CD14-positive monocyte (primary cell): Measurements from ENCODE around the gene PTGES2. TPM values are rescaled to one million over a fixed set of nuclear protein-coding genes. Genes with fewer than 3 reads are reported as not detected.

ENCODE experiments used
- DNase-seq, 3 donors: peaks; one replicate each; pipeline ENCODE4 v3.0.0-alpha.2; 2011 to 2022
- H2AFZ ChIP-seq: 2 replicates; pipeline ENCODE4 v1.6.0; 2012; ENCODE audit warnings: mild to moderate bottlenecking, low read depth, low read length, inconsistent platforms; ENCODE audit not compliant: insufficient read depth, poor library complexity, severe bottlenecking
- H3K27ac ChIP-seq, 2 donors: 1 replicate in 1 of 2; 2 replicates in 1 of 2; pipeline ENCODE4 v1.5.1; 2012 to 2013; ENCODE audit warnings: low read length in 2 of 2, control low read depth in 1 of 2, inconsistent platforms in 1 of 2, low read depth in 1 of 2, mild to moderate bottlenecking in 1 of 2
- H3K27me3 ChIP-seq, 2 donors: one replicate each; pipeline versions ENCODE4 v1.6.0 to v1.6.1; 2011 to 2013; ENCODE audit warnings: low read length in 2 of 2; ENCODE audit not compliant: control insufficient read depth in 2 of 2, insufficient read depth in 2 of 2
- H3K36me3 ChIP-seq, 2 donors: replicated peaks in 1 of 2; 1 replicate in 1 of 2; 2 replicates in 1 of 2; pipeline versions ENCODE4 v1.5.1 to v1.6.1; 2012 to 2013; ENCODE audit warnings: low read length in 2 of 2, control low read depth in 1 of 2, inconsistent platforms in 1 of 2, mild to moderate bottlenecking in 1 of 2; ENCODE audit not compliant: insufficient read depth in 2 of 2, control insufficient read depth in 1 of 2
- H3K4me1 ChIP-seq, 2 donors: 1 replicate in 1 of 2; 2 replicates in 1 of 2; pipeline versions ENCODE4 v1.5.1 to v1.6.1; 2012 to 2013; ENCODE audit warnings: low read length in 2 of 2, control low read depth in 1 of 2, inconsistent platforms in 1 of 2, mild to moderate bottlenecking in 1 of 2, moderate library complexity in 1 of 2; ENCODE audit not compliant: insufficient read depth in 2 of 2, control insufficient read depth in 1 of 2
- H3K4me2 ChIP-seq: replicated peaks from 2 replicates; pipeline ENCODE3; 2012; ENCODE audit warnings: low read length, moderate library complexity, mild to moderate bottlenecking; ENCODE audit not compliant: poor library complexity, severe bottlenecking; ENCODE audit errors: extremely low read depth
- H3K4me3 ChIP-seq, 3 experiments: fragments of 200-600 bp in 1 of 3; sonication (generic) in 1 of 3; replicated peaks in 1 of 3; 1 replicate in 2 of 3; 2 replicates in 1 of 3; pipeline ENCODE4 v1.5.1; 2011 to 2013; ENCODE audit warnings: low read length in 3 of 3, mild to moderate bottlenecking in 3 of 3, control low read depth in 2 of 3, low read depth in 2 of 3, inconsistent platforms in 1 of 3, moderate library complexity in 1 of 3
- H3K79me2 ChIP-seq: 2 replicates; pipeline ENCODE4 v1.6.0; 2012; ENCODE audit warnings: mild to moderate bottlenecking, control low read depth, inconsistent platforms, low read length, moderate library complexity; ENCODE audit not compliant: insufficient read depth
- H3K9ac ChIP-seq: 2 replicates; pipeline ENCODE4 v1.6.0; 2017; ENCODE audit warnings: low read length, mild to moderate bottlenecking; ENCODE audit not compliant: insufficient read depth, poor library complexity, severe bottlenecking
- H3K9me3 ChIP-seq, 2 donors: replicated peaks in 1 of 2; 1 replicate in 1 of 2; 2 replicates in 1 of 2; pipeline versions ENCODE4 v1.5.1 to v1.6.1; 2012 to 2013; ENCODE audit warnings: low read length in 2 of 2, control low read depth in 1 of 2; ENCODE audit not compliant: control insufficient read depth in 1 of 2, insufficient read depth in 1 of 2
- H4K20me1 ChIP-seq: 2 replicates; pipeline ENCODE4 v1.6.0; 2012; ENCODE audit warnings: mild to moderate bottlenecking, low read length, control low read depth, moderate library complexity; ENCODE audit not compliant: insufficient read depth
- H3K27ac Mint-ChIP-seq, 7 donors: one replicate each; pipeline ENCODE4 v1.8.0; 2020; ENCODE audit warnings: mild to moderate bottlenecking in 7 of 7, mixed read lengths in 7 of 7, moderate library complexity in 6 of 7, inconsistent platforms in 2 of 7
- H3K27me3 Mint-ChIP-seq, 3 donors: one replicate each; pipeline ENCODE4 v1.8.0; 2021 to 2022; ENCODE audit warnings: low read depth in 3 of 3, mild to moderate bottlenecking in 3 of 3, mixed read lengths in 3 of 3, moderate library complexity in 3 of 3, inconsistent platforms in 1 of 3
- H3K36me3 Mint-ChIP-seq, 2 donors: one replicate each; pipeline ENCODE4 v1.8.0; 2020; ENCODE audit warnings: mixed read lengths in 2 of 2, inconsistent platforms in 1 of 2, mild to moderate bottlenecking in 1 of 2
- H3K4me1 Mint-ChIP-seq: one replicate; pipeline ENCODE4 v1.8.0; 2020; ENCODE audit warnings: mild to moderate bottlenecking, mixed read lengths
- H3K4me3 Mint-ChIP-seq, 2 donors: one replicate each; pipeline ENCODE4 v1.8.0; 2020; ENCODE audit warnings: mild to moderate bottlenecking in 2 of 2, mixed read lengths in 2 of 2, moderate library complexity in 1 of 2
- H3K9me3 Mint-ChIP-seq, 7 donors: one replicate each; pipeline ENCODE4 v1.8.0; 2020 to 2022; ENCODE audit warnings: mixed read lengths in 7 of 7, mild to moderate bottlenecking in 6 of 7, moderate library complexity in 6 of 7, inconsistent platforms in 2 of 7
- WGBS: methylation state at CpG from one replicate; pipeline ENCODE4 v1.1.5; 2013; ENCODE audit warnings: missing lambda C conversion rate; ENCODE audit not compliant: insufficient coverage; 5-methylcytosine and 5-hydroxymethylcytosine counted together
- intact Hi-C, 2 donors: fragments of 100-400 bp; cut with micrococcal nuclease; formaldehyde crosslinking; loops; one replicate each; pipeline versions ENCODE4 v1.15.0 to v1.15.1; 2023
- polyA plus RNA-seq, 3 donors: library from polyadenylated mRNA; depleted of rRNA in 1 of 3; unstranded in 2 of 3; stranded (reverse) in 1 of 3; fragments of 300-500 nt in 2 of 3; fragments of >200 nt in 1 of 3; fragmentation: Illumina TruSeq in 2 of 3; gene quantifications; 1 replicate in 2 of 3; 2 replicates in 1 of 3; pipeline ENCODE4 v1.2.3, GENCODE V29; 2012 to 2021
- TF ChIP-seq, protein P1 (sequence below): fragments of 200-600 bp; IDR thresholded peaks from one replicate; pipeline ENCODE4 v1.8.0; 2022; ENCODE audit warnings: antibody characterized with exemption, mild to moderate bottlenecking

PTGES2 gene
- polyA plus RNA-seq, 3 donors: 42.0 to 71.5 (median 49.4) TPM

DNA sequence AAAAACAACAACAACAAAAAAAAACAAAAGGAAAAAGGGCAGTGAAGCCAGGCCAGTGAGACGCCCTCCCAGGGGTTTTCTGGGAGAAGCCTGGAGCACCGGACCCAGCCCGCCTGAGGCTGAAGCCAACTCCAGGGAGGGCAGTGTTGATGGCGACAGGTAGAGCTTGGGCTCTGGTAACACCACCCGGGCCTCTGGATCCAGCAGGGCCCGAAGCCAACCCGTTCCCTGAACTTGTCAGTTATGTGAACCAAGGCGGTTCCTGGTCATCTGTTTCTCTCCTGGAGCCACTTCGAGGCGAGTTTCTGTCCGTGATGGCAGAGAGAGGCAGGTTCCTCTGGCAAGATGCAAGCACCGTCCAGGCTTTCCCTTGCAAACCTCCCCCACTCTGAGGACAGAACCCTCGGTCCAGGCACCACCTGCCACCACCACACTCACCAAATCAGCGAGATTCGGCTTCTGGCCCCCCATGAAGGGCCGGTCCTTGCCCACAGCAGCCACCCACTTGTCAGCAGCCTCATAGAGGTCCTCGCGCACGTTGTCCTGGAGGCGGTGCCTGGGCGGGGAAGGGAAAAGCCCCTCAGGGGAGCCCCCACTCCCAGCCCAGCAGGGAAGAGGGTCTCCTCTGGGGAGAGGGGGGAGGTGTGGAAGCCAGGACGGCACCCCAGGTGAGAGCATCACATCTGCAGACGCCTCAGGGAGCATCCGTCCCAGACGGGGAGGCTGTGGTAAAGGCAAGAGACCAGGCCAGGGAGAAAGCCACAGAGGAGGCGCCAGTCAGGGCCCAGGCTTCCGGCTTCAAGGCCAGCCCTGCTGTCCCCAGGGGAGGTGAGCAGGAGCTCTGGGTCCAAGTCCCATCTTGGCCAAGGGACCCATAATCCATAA lies 5.4 kb downstream of the PTGES2 start:
- no peak overlapping the region for H3K4me2 ChIP-seq
- Mint-ChIP-seq H3K27me3 (peaks cover 2 to 6% (median 4%) of the 10 kb centered on the region in 3 donors), H3K36me3 (peaks cover 35 to 54% of the 10 kb centered on the region in 2 donors), H3K4me3 (no peak overlapping the region), H3K9me3 (no peaks in the 10 kb centered on the region), H3K27ac (no peak overlapping the region), H3K4me1 (peaks cover 32% of the 10 kb centered on the region)
- no peaks in the 10 kb centered on the region for H3K27me3 ChIP-seq
- intact Hi-C loops: no loop called here
- H3K9ac ChIP-seq: no peak overlapping the region
- H4K20me1 ChIP-seq: peaks cover 24% of the 10 kb centered on the region
- H3K4me3 ChIP-seq: no peak overlapping the region
- H2AFZ ChIP-seq: no peak overlapping the region
- TF ChIP-seq, protein P1, sequence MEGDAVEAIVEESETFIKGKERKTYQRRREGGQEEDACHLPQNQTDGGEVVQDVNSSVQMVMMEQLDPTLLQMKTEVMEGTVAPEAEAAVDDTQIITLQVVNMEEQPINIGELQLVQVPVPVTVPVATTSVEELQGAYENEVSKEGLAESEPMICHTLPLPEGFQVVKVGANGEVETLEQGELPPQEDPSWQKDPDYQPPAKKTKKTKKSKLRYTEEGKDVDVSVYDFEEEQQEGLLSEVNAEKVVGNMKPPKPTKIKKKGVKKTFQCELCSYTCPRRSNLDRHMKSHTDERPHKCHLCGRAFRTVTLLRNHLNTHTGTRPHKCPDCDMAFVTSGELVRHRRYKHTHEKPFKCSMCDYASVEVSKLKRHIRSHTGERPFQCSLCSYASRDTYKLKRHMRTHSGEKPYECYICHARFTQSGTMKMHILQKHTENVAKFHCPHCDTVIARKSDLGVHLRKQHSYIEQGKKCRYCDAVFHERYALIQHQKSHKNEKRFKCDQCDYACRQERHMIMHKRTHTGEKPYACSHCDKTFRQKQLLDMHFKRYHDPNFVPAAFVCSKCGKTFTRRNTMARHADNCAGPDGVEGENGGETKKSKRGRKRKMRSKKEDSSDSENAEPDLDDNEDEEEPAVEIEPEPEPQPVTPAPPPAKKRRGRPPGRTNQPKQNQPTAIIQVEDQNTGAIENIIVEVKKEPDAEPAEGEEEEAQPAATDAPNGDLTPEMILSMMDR: no peak
- WGBS: 90% methylated on average over 22 of the region's 27 CpGs
- no peak for DNase-seq
- no peaks in the 10 kb centered on the region for H3K9me3 ChIP-seq
- H3K27ac ChIP-seq: no peak overlapping the region
- H3K79me2 ChIP-seq: peaks cover 1% of the 10 kb centered on the region
- H3K36me3 ChIP-seq: peaks cover 34 to 44% of the 10 kb centered on the region in 2 donors
- peaks cover 30 to 32% of the 10 kb centered on the region in 2 donors for H3K4me1 ChIP-seq

- no peaks in the 10 kb centered on the region for H3K79me2 ChIP-seq
- H2AFZ ChIP-seq: no peak overlapping the region
- DNase-seq: no peak
- H3K27ac ChIP-seq: no peak overlapping the region
- H3K27me3 Mint-ChIP-seq: peaks cover 2 to 6% (median 2%) of the 10 kb centered on the region in 3 donors
- TF ChIP-seq, protein P1: no peak
- no peaks in the 10 kb centered on the region for H3K9me3 ChIP-seq
- H3K9me3 Mint-ChIP-seq: no peaks in the 10 kb centered on the region
- peaks cover 34 to 44% of the 10 kb centered on the region in 2 donors for H3K36me3 ChIP-seq
- peaks cover 27% of the 10 kb centered on the region for H3K4me1 Mint-ChIP-seq
- peaks cover 23% of the 10 kb centered on the region for H4K20me1 ChIP-seq
- intact Hi-C loops: no loop called here
- 80% methylated on average over 1 of the region's 5 CpGs for WGBS
- H3K27me3 ChIP-seq: no peaks in the 10 kb centered on the region
- peaks cover 23 to 25% of the 10 kb centered on the region in 2 donors for H3K4me1 ChIP-seq
- H3K4me3 ChIP-seq: no peak overlapping the region
- H3K4me3 Mint-ChIP-seq: no peak overlapping the region
- no peak overlapping the region for H3K4me2 ChIP-seq
- no peak overlapping the region for H3K9ac ChIP-seq
- no peak overlapping the region for H3K27ac Mint-ChIP-seq
- H3K36me3 Mint-ChIP-seq: peaks cover 35 to 56% of the 10 kb centered on the region in 2 donors
Measured at GRCh38 chr9:128121466-128121810, 6.1 kb downstream of the PTGES2 start.
